Psoas muscle (tissue), 8 donors: ENCODE results near the gene RALGPS2. TPM values are rescaled to one million over a fixed set of nuclear protein-coding genes. Genes with fewer than 3 reads are reported as not detected.

Experiments used
- ATAC-seq, 4 donors: fragments of 200-7000 bp; cut with Tn5 transposase; one replicate each; pipeline ENCODE4 v1.9.1; 2020; ENCODE audit warnings: moderate library complexity in 3 of 4, mild to moderate bottlenecking in 2 of 4
- DNase-seq, 2 donors: peaks; one replicate each; pipeline ENCODE4 v3.0.0-alpha.2; 2020
- H3K27ac ChIP-seq: fragments of 200-600 bp; one replicate; pipeline ENCODE4 v1.8.0; 2022
- H3K27me3 ChIP-seq, 3 donors: fragments of 200-600 bp in 1 of 3; one replicate each; pipeline versions ENCODE4 v1.6.1 to v1.8.0; 2013 to 2022; ENCODE audit warnings: low read length in 2 of 3, mild to moderate bottlenecking in 2 of 3, moderate library complexity in 1 of 3; ENCODE audit not compliant: insufficient read depth in 3 of 3
- H3K36me3 ChIP-seq, 2 donors: fragments of 200-600 bp in 1 of 2; one replicate each; pipeline versions ENCODE4 v1.6.1 to v1.8.0; 2013 to 2022; ENCODE audit warnings: low read depth in 1 of 2, mild to moderate bottlenecking in 1 of 2, moderate library complexity in 1 of 2; ENCODE audit not compliant: insufficient read depth in 1 of 2
- H3K4me1 ChIP-seq: fragments of 200-600 bp; one replicate; pipeline ENCODE4 v1.8.0; 2022
- H3K4me3 ChIP-seq: fragments of 200-600 bp; one replicate; pipeline ENCODE4 v1.8.0; 2022; ENCODE audit warnings: mild to moderate bottlenecking
- H3K9me3 ChIP-seq: fragments of 200-600 bp; one replicate; pipeline ENCODE4 v1.8.0; 2022
- WGBS, 3 donors: extraction: QIAGEN DNeasy Blood & Tissue Kit; methylation state at CpG; one replicate each; pipeline versions ENCODE4 v1.1.6 to v1.1.7; 2013; 5-methylcytosine and 5-hydroxymethylcytosine counted together
- intact Hi-C, 2 donors: fragments of 100-400 bp; cut with DNase I; formaldehyde crosslinking; loops; one replicate each; pipeline versions ENCODE4 v1.11.0 to v1.14.2; 2022
- polyA plus RNA-seq, 3 donors: library from polyadenylated mRNA; stranded (reverse); fragments of 200-250 nt; gene quantifications; one replicate each; pipeline ENCODE4 v1.2.3, GENCODE V29; 2013
- total RNA-seq, 4 donors: library from RNA; stranded (reverse); fragmentation: NEBNext Ultra II Directional in 2 of 4; extraction: Animal tissue kit (Norgen Biotek cat#: 25700) in 2 of 4; gene quantifications; one replicate each; pipeline versions ENCODE4 v1.2.1 to v1.2.4, GENCODE V29; 2021 to 2023
- TF ChIP-seq, protein P1 (sequence below): fragments of 200-600 bp; IDR thresholded peaks from one replicate; pipeline ENCODE4 v1.8.0; 2022; ENCODE audit warnings: antibody characterized with exemption
- donor health status: healthy with polysubstance abuse.
- donor health status: DM: no; HTN: no; CAD: no; lungs with moderate emphysema.
- donor health status: Bipolar disorder and iron deficiency.
- donor health status: healthy.
- donor health status: DM: yes; HTN: yes; CAD: no.
- donor health status: DM: no; HTN: no; CAD: no.
- donor health status: DM: no; HTN: no; CAD: no.
- donor health status: DM: yes; HTN: yes; CAD: no.

RALGPS2 gene
- total and polyA plus RNA-seq, 7 donors, result 0.69 to 6.2 (median 2.4) TPM

DNA sequence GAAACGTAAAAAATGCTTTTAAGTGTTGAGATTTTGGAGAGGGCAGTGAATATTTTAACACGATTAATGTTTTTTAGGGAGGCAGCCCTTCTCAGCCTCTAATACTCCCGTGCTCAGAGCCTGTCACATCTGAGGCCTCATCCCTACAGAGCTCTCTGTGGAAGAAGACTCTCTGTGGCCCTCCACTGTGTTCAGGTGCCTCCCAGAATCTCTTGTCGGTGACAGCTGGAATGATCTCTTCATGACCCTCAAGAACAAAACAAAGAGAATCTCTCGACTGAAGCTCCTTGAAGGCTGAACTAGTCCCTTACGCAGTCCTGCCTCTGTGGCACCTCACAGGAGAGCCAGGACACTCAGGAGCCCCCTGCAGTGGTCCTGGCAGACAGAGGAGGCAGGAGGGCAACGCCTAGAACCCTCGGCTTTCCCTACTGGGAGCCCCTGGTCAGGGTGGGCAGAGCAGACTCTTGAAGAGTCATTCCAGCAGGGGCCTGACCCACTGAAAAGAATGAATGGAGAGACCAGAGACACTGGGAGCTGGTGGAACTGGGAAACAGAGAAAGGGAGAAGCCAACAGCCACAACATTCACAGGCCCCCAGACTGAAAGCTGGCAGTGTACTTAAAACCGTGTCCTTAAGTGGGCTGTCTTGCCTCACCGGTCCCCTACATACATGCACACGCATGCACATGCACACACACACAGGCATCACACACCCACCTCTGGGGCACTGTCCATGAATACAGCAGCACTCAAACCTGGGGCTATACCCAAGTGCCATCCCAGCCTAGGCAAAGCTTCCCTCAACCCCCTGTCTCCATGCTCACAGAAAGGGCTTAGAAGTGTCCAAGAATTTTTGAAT, 213.3 kb downstream of the RALGPS2 start:
- Histone ChIP-seq H3K9me3 (no peaks in the 10 kb centered on the region), H3K27ac (peak overlapping the region; percentile 60), H3K27me3 (peaks cover 0 to 4% (median 0%) of the 10 kb centered on the region in 3 donors), H3K36me3 (no peaks in the 10 kb centered on the region), H3K4me1 (peaks cover 12% of the 10 kb centered on the region), H3K4me3 (peak overlapping the region; percentile 4)
- intact Hi-C loops, result no loop called here
- ATAC-seq (peak in 3 of 4 donors; percentile 4 to 38 (median 34)), DNase-seq (no peak)
- TF ChIP-seq, protein P1, sequence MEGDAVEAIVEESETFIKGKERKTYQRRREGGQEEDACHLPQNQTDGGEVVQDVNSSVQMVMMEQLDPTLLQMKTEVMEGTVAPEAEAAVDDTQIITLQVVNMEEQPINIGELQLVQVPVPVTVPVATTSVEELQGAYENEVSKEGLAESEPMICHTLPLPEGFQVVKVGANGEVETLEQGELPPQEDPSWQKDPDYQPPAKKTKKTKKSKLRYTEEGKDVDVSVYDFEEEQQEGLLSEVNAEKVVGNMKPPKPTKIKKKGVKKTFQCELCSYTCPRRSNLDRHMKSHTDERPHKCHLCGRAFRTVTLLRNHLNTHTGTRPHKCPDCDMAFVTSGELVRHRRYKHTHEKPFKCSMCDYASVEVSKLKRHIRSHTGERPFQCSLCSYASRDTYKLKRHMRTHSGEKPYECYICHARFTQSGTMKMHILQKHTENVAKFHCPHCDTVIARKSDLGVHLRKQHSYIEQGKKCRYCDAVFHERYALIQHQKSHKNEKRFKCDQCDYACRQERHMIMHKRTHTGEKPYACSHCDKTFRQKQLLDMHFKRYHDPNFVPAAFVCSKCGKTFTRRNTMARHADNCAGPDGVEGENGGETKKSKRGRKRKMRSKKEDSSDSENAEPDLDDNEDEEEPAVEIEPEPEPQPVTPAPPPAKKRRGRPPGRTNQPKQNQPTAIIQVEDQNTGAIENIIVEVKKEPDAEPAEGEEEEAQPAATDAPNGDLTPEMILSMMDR, result no peak
- WGBS, 3 donors, result 47 to 62% (median 56%) methylated on average over 11 of the region's 11 CpGs

DNA sequence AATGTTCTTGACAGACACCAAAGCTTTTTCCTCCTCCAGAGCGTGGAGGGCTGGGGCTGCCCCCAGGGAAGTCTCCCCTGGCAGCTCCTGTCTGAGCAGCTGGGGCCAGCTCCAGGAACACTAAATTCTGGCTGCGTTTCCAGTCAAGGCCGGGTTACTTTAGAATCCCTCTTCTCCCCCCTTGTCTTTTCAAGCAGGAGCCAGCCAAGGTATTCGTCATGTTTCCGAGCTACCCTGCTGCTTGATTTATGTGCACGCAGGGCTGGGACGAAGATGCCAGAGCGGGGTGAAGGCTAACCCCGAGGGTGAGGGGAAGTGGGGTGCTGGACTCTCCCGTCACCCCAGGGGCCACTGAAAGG, 213.9 kb downstream of the RALGPS2 start:
- peak; percentile 74 to 92 for DNase-seq
- peak; percentile 80 to 89 (median 84) for ATAC-seq
- H3K27me3 ChIP-seq, result peaks cover 0 to 4% (median 0%) of the 10 kb centered on the region in 3 donors
- H3K4me3 ChIP-seq, result peak overlapping the region; percentile 4
- no peaks in the 10 kb centered on the region for H3K36me3 ChIP-seq
- TF ChIP-seq, protein P1, result no peak
- no peaks in the 10 kb centered on the region for H3K9me3 ChIP-seq
- H3K4me1 ChIP-seq, result peaks cover 12% of the 10 kb centered on the region
- WGBS, 3 donors, result 13 to 20% (median 13%) methylated on average over 10 of the region's 10 CpGs
- intact Hi-C loops, result no loop called here
- peak overlapping the region; percentile 60 for H3K27ac ChIP-seq

GRCh38 chr1:178939338-178940067, 214.5 kb downstream of the RALGPS2 start:
- ATAC-seq (peak; percentile 30 to 49 (median 41)), DNase-seq (no peak)
- Histone ChIP-seq H3K4me1 (peaks cover 12% of the 10 kb centered on the region), H3K4me3 (peak overlapping the region; percentile 4), H3K9me3 (no peaks in the 10 kb centered on the region), H3K27me3 (peaks cover 0 to 4% (median 0%) of the 10 kb centered on the region in 3 donors), H3K27ac (peak overlapping the region; percentile 60), H3K36me3 (no peaks in the 10 kb centered on the region)
- TF ChIP-seq, protein P1, result no peak
- WGBS, 3 donors, result 31 to 45% (median 37%) methylated on average over 15 of the region's 15 CpGs
- intact Hi-C loops, result no loop called here

DNA sequence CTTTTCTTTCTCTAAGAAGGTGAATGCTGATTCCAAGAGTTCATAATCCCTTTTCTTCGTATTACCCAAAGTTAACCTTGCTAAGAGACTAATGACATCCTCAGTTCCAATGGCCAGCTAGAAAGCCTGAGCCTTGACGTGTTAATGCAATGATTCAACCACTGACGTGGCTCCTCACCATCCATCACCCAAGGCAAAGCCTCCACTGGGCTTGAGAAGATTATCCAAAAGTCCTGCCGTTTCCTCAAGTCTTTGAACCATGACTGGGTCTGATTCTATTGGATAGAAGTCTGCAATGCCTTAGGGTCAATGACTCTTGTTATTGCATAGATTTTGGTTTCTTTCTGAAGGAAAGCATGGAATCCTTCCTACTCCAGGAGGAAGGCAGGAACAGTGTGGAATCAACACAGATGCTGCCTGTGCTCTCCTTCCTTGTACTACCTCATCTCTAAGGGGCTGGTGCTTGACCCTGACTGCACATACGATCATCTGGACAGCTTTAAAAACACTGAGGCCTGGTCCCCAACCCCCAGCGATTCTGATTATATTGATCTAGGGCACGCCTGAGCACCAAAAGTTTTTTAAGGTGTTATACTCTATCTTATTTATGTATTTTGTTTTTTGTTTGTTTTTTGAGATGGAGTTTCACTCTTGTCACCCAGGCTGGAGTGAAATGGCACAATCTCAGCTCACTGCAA, 215.2 kb downstream of the RALGPS2 start:
- H3K36me3 ChIP-seq, result no peaks in the 10 kb centered on the region
- ATAC-seq (no peak), DNase-seq (no peak)
- TF ChIP-seq, protein P1, result no peak
- no peaks in the 10 kb centered on the region for H3K9me3 ChIP-seq
- 72 to 84% (median 80%) methylated on average over 7 of the region's 7 CpGs for WGBS, 3 donors
- intact Hi-C loops, result no loop called here
- H3K27me3 ChIP-seq, result peaks cover 0 to 4% (median 0%) of the 10 kb centered on the region in 3 donors
- H3K4me1 ChIP-seq, result peaks cover 12% of the 10 kb centered on the region
- no peak overlapping the region for H3K4me3 ChIP-seq
- H3K27ac ChIP-seq, result peak overlapping the region; percentile 60
